PC-3 (cell line): Measurements from ENCODE around the gene CTNND2. TPM values are rescaled to one million over a fixed set of nuclear protein-coding genes. Genes with fewer than 3 reads are reported as not detected.

Experiments
- ATAC-seq: fragments of 200-7000 bp; cut with Tn5 transposase; 2 replicates; pipeline ENCODE4 v1.9.1; 2020; ENCODE audit warnings: mild to moderate bottlenecking, moderate library complexity
- BruUV-seq: library from RNA; stranded (reverse); fragments of 400-500 nt; replicated peaks from 2 replicates; lab custom pipeline; 2021; lab: Mats Ljungman, UMichigan
- CTCF ChIA-PET: fragments of 300-600 bp; sonication (Branson Sonifier 250); formaldehyde crosslinking; loops from one replicate; lab custom pipeline; 2022; ENCODE audit warnings: antibody characterized with exemption; lab: Charles Lee
- POLR2A ChIA-PET: fragments of 300-600 bp; sonication (Branson Sonifier 250); formaldehyde crosslinking; loops from one replicate; lab custom pipeline; 2022; ENCODE audit warnings: antibody characterized with exemption; ENCODE audit not compliant: unreplicated experiment; lab: Charles Lee
- DNase-seq: peaks from one replicate; pipeline ENCODE4 v3.0.0-alpha.2; 2015
- H2AFZ ChIP-seq: fragments of 300-600 bp; sonication (generic); 2 replicates; pipeline ENCODE4 v1.6.0; 2016; ENCODE audit warnings: antibody characterized with exemption, low read length
- H3F3A ChIP-seq: fragments of 300-600 bp; sonication (generic); one replicate; pipeline ENCODE4 v1.6.0; 2017; ENCODE audit warnings: antibody characterized with exemption, low read length, control low read depth, mild to moderate bottlenecking; ENCODE audit not compliant: unreplicated experiment
- H3K27ac ChIP-seq: fragments of 300-600 bp; sonication (generic); 2 replicates; pipeline ENCODE4 v1.5.1; 2016; ENCODE audit warnings: mild to moderate bottlenecking, low read length
- H3K27me3 ChIP-seq: fragments of 300-600 bp; sonication (generic); 2 replicates; pipeline ENCODE4 v1.6.1; 2016; ENCODE audit warnings: low read length, mixed read lengths
- H3K36me3 ChIP-seq: fragments of 300-600 bp; sonication (generic); 2 replicates; pipeline ENCODE4 v1.6.1; 2016; ENCODE audit warnings: low read depth, mixed run types, low read length, mixed read lengths
- H3K4me1 ChIP-seq: fragments of 300-600 bp; sonication (generic); 2 replicates; pipeline ENCODE4 v1.5.1; 2016; ENCODE audit warnings: low read length; ENCODE audit not compliant: insufficient read depth
- H3K4me2 ChIP-seq: fragments of 300-600 bp; sonication (generic); 2 replicates; pipeline ENCODE4 v1.6.0; 2016; ENCODE audit warnings: low read length
- H3K4me3 ChIP-seq: fragments of 300-600 bp; sonication (generic); 2 replicates; pipeline ENCODE4 v1.5.1; 2016; ENCODE audit warnings: mild to moderate bottlenecking, low read length, mixed read lengths
- H3K79me2 ChIP-seq: fragments of 300-600 bp; sonication (generic); 2 replicates; pipeline ENCODE4 v1.6.1; 2017; ENCODE audit warnings: low read length, mixed read lengths
- H3K9ac ChIP-seq: fragments of 300-600 bp; sonication (generic); 2 replicates; pipeline ENCODE4 v1.6.0; 2016; ENCODE audit warnings: mild to moderate bottlenecking, low read length
- H3K9me2 ChIP-seq: fragments of 300-600 bp; sonication (generic); replicated peaks from 2 replicates; pipeline ENCODE4 v1.6.1; 2016; ENCODE audit warnings: mixed run types, low read length, mixed read lengths
- H3K9me3 ChIP-seq: fragments of 300-600 bp; sonication (generic); 2 replicates; pipeline ENCODE4 v1.6.1; 2016; ENCODE audit warnings: low read length, mixed read lengths
- H4K20me1 ChIP-seq: fragments of 300-600 bp; sonication (generic); 2 replicates; pipeline ENCODE4 v1.6.1; 2016; ENCODE audit warnings: low read length, mixed read lengths
- EZH2 ChIP-seq: fragments of 300-600 bp; sonication (generic); IDR thresholded peaks from one replicate; pipeline ENCODE4 v1.6.1; 2017; ENCODE audit warnings: antibody characterized with exemption, mild to moderate bottlenecking, low read length; ENCODE audit not compliant: unreplicated experiment
- EZH2phosphoT487 ChIP-seq: fragments of 300-600 bp; sonication (generic); IDR thresholded peaks from 2 replicates; pipeline ENCODE4 v1.6.1; 2018; ENCODE audit warnings: mild to moderate bottlenecking, antibody characterized with exemption, low read length, borderline replicate concordance
- intact Hi-C: fragments of 100-400 bp; cut with micrococcal nuclease; formaldehyde crosslinking; loops from 2 replicates; pipeline ENCODE4 v1.9.0; 2023
- total RNA-seq: library from RNA; depleted of rRNA; stranded (reverse); fragments of >200 nt; gene quantifications from 2 replicates; pipeline ENCODE4 v1.2.3, GENCODE V29; 2014
- TF ChIP-seq, protein P1 (sequence below): fragments of 300-600 bp; sonication (generic); conservative IDR thresholded peaks from 2 replicates; pipeline ENCODE4 v1.5.1; 2017; ENCODE audit warnings: antibody characterized with exemption, low read depth, mild to moderate bottlenecking, low read length

The CTNND2 gene
- total RNA-seq, 1 experiment from 2014 or later = 1.8 TPM

DNA sequence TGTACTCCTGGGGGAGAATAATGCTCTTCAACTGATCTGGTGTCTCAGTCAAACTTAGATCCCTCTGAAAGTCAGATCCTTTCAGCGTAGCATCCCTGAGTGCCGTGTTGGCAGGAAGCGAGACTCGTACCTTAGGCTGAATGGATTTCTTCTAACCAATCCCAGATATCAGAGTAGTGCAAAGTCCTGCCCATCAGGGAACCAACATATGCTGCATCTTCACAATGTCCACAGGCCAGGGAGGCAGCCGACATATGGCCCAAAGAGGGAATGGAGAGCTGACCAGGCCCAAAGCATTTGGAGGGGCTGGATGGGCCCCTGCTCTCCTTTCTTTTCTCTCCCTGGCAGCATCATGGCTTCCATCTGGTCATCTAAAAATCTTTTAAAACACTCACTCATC is 646.2 kb downstream of the CTNND2 start:
- Histone ChIP-seq H3K79me2 (no peaks in the 10 kb centered on the region), H3F3A (no peaks in the 10 kb centered on the region), H3K27me3 (no peaks in the 10 kb centered on the region), H4K20me1 (no peaks in the 10 kb centered on the region), H3K9me2 (no peaks in the 10 kb centered on the region), H3K27ac (no peak overlapping the region), H3K4me1 (peaks cover 1% of the 10 kb centered on the region; the same call in 1 of the 2 replicates), H3K4me2 (no peak overlapping the region), H3K4me3 (no peak overlapping the region), H3K36me3 (no peaks in the 10 kb centered on the region), H2AFZ (no peak overlapping the region), H3K9ac (no peak overlapping the region), H3K9me3 (no peaks in the 10 kb centered on the region)
- intact Hi-C loops = no loop called here
- ChIA-PET POLR2A (no interaction called here), CTCF (no interaction called here)
- no peak for DNase-seq
- no TSS peak for BruUV-seq
- no peak for ATAC-seq
- TF ChIP-seq EZH2 = no peak
- TF ChIP-seq, protein P1, sequence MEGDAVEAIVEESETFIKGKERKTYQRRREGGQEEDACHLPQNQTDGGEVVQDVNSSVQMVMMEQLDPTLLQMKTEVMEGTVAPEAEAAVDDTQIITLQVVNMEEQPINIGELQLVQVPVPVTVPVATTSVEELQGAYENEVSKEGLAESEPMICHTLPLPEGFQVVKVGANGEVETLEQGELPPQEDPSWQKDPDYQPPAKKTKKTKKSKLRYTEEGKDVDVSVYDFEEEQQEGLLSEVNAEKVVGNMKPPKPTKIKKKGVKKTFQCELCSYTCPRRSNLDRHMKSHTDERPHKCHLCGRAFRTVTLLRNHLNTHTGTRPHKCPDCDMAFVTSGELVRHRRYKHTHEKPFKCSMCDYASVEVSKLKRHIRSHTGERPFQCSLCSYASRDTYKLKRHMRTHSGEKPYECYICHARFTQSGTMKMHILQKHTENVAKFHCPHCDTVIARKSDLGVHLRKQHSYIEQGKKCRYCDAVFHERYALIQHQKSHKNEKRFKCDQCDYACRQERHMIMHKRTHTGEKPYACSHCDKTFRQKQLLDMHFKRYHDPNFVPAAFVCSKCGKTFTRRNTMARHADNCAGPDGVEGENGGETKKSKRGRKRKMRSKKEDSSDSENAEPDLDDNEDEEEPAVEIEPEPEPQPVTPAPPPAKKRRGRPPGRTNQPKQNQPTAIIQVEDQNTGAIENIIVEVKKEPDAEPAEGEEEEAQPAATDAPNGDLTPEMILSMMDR = no peak
- no peak for TF ChIP-seq EZH2phosphoT487

DNA sequence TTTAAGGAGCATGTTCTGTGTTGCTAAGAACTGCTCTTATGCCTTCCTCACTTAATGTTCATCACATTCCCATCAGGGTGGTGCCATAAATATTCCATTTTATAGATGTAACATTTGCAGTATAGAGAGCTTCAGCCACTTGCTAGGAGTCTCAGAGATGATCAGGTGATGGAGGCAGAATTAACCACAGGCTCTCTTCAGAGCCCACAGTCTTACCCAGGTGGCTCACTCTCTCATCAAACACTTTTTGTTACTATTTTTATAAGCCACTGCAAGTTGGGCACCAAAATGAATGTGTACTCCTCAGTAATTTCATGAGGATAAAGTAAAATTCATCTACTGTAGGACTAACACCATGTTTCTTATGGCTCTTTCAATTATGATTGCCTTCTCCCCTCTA is 651.7 kb downstream of the CTNND2 start:
- H3K9me3 ChIP-seq = no peaks in the 10 kb centered on the region
- POLR2A ChIA-PET = no interaction called here
- CTCF ChIA-PET = interaction anchor here (0.6 kb wide), 1 partner anchor 620 kb away, joined by 3 read pairs; no protein-coding TSS in a partner anchor
- no TSS peak for BruUV-seq
- no peak overlapping the region for H3K4me2 ChIP-seq
- DNase-seq = no peak
- no peaks in the 10 kb centered on the region for H3F3A ChIP-seq
- intact Hi-C loops = no loop called here
- no peaks in the 10 kb centered on the region for H3K79me2 ChIP-seq
- no peak overlapping the region for H3K4me3 ChIP-seq
- no peak overlapping the region for H3K27ac ChIP-seq
- H3K27me3 ChIP-seq = no peaks in the 10 kb centered on the region
- TF ChIP-seq EZH2 (no peak), EZH2phosphoT487 (no peak)
- TF ChIP-seq, protein P1 = no peak
- H3K9ac ChIP-seq = no peak overlapping the region
- H3K36me3 ChIP-seq = no peaks in the 10 kb centered on the region
- no peaks in the 10 kb centered on the region for H3K9me2 ChIP-seq
- H4K20me1 ChIP-seq = no peaks in the 10 kb centered on the region
- 0 out of 2 replicates have a peak overlapping the region, but pooled peaks have one; percentile 13 for H2AFZ ChIP-seq
- H3K4me1 ChIP-seq = peaks cover 27% of the 10 kb centered on the region
- no peak for ATAC-seq

DNA sequence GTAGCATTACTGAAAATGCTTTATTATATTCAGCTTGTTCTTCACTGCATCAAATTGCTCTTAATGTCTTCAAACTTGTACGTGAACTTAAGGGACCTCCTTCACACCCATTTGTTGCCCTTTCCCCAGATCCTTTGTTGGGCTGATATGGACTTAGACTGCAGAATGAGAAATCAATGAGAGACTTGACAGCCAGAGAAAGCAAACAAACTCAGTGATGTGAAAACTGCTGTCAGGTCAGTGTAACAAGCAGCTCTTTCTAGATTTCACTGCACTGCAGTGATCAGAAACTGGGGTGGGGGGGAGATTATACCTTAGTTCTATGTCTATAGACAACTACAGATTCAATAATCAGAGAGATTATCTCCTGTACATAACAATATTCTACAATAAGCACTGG is 652.2 kb downstream of the CTNND2 start:
- no peak for ATAC-seq
- H3K9me3 ChIP-seq = no peaks in the 10 kb centered on the region
- POLR2A ChIA-PET = no interaction called here
- no peak for DNase-seq
- CTCF ChIA-PET = interaction anchor here (0.6 kb wide), 1 partner anchor 620 kb away, joined by 3 read pairs; no protein-coding TSS in a partner anchor
- no peaks in the 10 kb centered on the region for H3K9me2 ChIP-seq
- TF ChIP-seq EZH2 (no peak), EZH2phosphoT487 (no peak)
- TF ChIP-seq, protein P1 = no peak
- H2AFZ ChIP-seq = peak overlapping the region; percentile 13; the same call in 1 of the 2 replicates
- H4K20me1 ChIP-seq = no peaks in the 10 kb centered on the region
- peaks cover 27% of the 10 kb centered on the region for H3K4me1 ChIP-seq
- no TSS peak for BruUV-seq
- H3K9ac ChIP-seq = no peak overlapping the region
- no peaks in the 10 kb centered on the region for H3K79me2 ChIP-seq
- H3K4me3 ChIP-seq = no peak overlapping the region
- H3K27ac ChIP-seq = no peak overlapping the region
- intact Hi-C loops = no loop called here
- no peaks in the 10 kb centered on the region for H3K36me3 ChIP-seq
- peak overlapping the region; percentile 6 for H3K4me2 ChIP-seq
- no peaks in the 10 kb centered on the region for H3F3A ChIP-seq
- H3K27me3 ChIP-seq = no peaks in the 10 kb centered on the region
